Skeletal muscle satellite cell (primary cell): ENCODE measurements around the gene AKT2.

ENCODE experiments used
- H3K27me3 ChIP-seq: 2 replicates; pipeline ENCODE4 v1.7.0; 2013; ENCODE audit warnings: low read length; ENCODE audit not compliant: control insufficient read depth, insufficient read depth
- H3K36me3 ChIP-seq: 2 replicates; pipeline ENCODE4 v1.7.0; 2013; ENCODE audit warnings: mild to moderate bottlenecking, control low read depth, low read length; ENCODE audit not compliant: insufficient read depth
- H3K4me1 ChIP-seq: 2 replicates; pipeline ENCODE4 v1.7.0; 2013; ENCODE audit warnings: low read length; ENCODE audit not compliant: control insufficient read depth, insufficient read depth
- H3K4me2 ChIP-seq: 2 replicates; pipeline ENCODE4 v1.7.0; 2013; ENCODE audit warnings: mild to moderate bottlenecking, low read length
- H3K4me3 ChIP-seq: 2 replicates; pipeline ENCODE4 v1.7.0; 2013; ENCODE audit warnings: low read length
- H3K9ac ChIP-seq: 2 replicates; pipeline ENCODE4 v1.7.0; 2013; ENCODE audit warnings: mild to moderate bottlenecking, low read depth, low read length, moderate library complexity
- H3K9me3 ChIP-seq: replicated peaks from 2 replicates; pipeline ENCODE4 v1.7.0; 2013; ENCODE audit warnings: mild to moderate bottlenecking, control low read depth, low read length

AKT2 gene

DNA sequence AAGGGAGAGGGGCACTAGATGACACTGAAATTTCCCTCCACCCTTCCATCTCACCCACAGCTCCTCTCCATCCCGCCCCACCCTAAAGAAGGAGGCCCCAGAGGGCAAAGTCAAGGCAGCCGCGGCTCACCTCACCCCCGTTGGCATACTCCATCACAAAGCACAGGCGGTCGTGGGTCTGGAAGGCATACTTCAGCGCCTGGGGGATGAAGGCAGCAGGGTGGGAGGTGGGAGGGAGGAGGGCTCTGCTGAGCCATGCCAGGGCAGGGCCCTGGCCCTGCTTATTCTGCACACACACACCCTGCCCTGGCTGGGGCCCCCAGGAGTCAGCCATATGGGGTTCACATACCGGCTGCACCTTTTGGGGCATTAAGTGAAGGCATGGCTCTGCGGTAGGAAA is 46.4 kb downstream of the AKT2 start:
- no peak overlapping the region for H3K4me3 ChIP-seq
- H3K27me3 ChIP-seq, result no peaks in the 10 kb centered on the region
- H3K36me3 ChIP-seq, result peaks cover 61% of the 10 kb centered on the region
- no peaks in the 10 kb centered on the region for H3K4me1 ChIP-seq
- no peak overlapping the region for H3K4me2 ChIP-seq
- H3K9ac ChIP-seq, result no peak overlapping the region
- no peaks in the 10 kb centered on the region for H3K9me3 ChIP-seq

DNA sequence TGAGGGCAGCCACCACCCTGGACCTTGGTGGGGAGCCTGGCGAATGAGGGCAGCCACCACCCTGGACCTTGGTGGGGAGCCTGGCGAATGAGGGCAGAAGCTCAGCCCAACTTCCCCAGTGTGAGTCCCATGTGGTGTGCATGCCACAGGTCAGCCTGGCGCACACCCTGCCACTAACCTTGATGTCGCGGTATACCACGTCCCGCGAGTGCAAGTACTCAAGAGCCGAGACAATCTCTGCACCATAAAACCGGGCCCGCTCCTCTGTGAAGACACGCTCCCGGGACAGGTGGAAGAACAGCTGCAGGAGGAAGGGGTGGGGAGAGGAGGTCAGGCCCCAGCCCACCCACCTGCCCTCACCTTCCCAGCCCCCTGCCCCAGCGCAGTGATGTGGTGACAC is 47.4 kb downstream of the AKT2 start:
- Histone ChIP-seq H3K9ac (no peak overlapping the region), H3K4me3 (no peak overlapping the region), H3K27me3 (no peaks in the 10 kb centered on the region), H3K4me2 (no peak overlapping the region), H3K36me3 (peaks cover 67% of the 10 kb centered on the region), H3K4me1 (no peaks in the 10 kb centered on the region), H3K9me3 (no peaks in the 10 kb centered on the region)

GRCh38 chr19:40236366-40236765 is 48.8 kb downstream of the AKT2 start:
- Histone ChIP-seq H3K9ac (no peak overlapping the region), H3K4me3 (no peak overlapping the region), H3K4me2 (no peak overlapping the region), H3K9me3 (no peaks in the 10 kb centered on the region), H3K36me3 (peaks cover 62% of the 10 kb centered on the region), H3K27me3 (no peaks in the 10 kb centered on the region), H3K4me1 (peaks cover 8% of the 10 kb centered on the region)

DNA sequence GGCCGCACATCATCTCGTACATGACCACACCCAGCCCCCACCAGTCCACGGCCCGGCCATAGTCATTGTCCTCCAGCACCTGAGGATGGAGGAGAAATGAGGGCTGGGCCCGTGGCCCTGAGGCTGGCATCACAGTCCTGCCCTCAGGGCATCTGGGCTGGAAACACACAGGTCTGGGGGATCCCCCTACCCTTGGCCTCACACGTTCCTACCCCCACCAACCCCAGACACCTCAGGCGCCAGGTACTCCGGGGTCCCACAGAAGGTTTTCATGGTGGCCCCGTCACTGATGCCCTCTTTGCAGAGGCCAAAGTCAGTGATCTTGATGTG is 49.2 kb downstream of the AKT2 start:
- H3K9me3 ChIP-seq, result no peaks in the 10 kb centered on the region
- no peak overlapping the region for H3K9ac ChIP-seq
- peaks cover 59% of the 10 kb centered on the region for H3K36me3 ChIP-seq
- H3K4me3 ChIP-seq, result no peak overlapping the region
- H3K27me3 ChIP-seq, result no peaks in the 10 kb centered on the region
- peaks cover 10% of the 10 kb centered on the region for H3K4me1 ChIP-seq
- H3K4me2 ChIP-seq, result no peak overlapping the region

- Histone ChIP-seq H3K4me3 (no peak overlapping the region), H3K36me3 (peaks cover 54% of the 10 kb centered on the region), H3K9me3 (no peaks in the 10 kb centered on the region), H3K27me3 (no peaks in the 10 kb centered on the region), H3K9ac (no peak overlapping the region), H3K4me1 (peaks cover 10% of the 10 kb centered on the region), H3K4me2 (no peak overlapping the region)
Measured at GRCh38 chr19:40235238-40236025, 49.7 kb downstream of the AKT2 start.

GRCh38 chr19:40234429-40235237 is 50.5 kb downstream of the AKT2 start:
- no peaks in the 10 kb centered on the region for H3K9me3 ChIP-seq
- no peak overlapping the region for H3K4me3 ChIP-seq
- no peaks in the 10 kb centered on the region for H3K27me3 ChIP-seq
- peaks cover 13% of the 10 kb centered on the region for H3K4me1 ChIP-seq
- no peak overlapping the region for H3K9ac ChIP-seq
- no peak overlapping the region for H3K4me2 ChIP-seq
- H3K36me3 ChIP-seq, result peaks cover 46% of the 10 kb centered on the region

DNA sequence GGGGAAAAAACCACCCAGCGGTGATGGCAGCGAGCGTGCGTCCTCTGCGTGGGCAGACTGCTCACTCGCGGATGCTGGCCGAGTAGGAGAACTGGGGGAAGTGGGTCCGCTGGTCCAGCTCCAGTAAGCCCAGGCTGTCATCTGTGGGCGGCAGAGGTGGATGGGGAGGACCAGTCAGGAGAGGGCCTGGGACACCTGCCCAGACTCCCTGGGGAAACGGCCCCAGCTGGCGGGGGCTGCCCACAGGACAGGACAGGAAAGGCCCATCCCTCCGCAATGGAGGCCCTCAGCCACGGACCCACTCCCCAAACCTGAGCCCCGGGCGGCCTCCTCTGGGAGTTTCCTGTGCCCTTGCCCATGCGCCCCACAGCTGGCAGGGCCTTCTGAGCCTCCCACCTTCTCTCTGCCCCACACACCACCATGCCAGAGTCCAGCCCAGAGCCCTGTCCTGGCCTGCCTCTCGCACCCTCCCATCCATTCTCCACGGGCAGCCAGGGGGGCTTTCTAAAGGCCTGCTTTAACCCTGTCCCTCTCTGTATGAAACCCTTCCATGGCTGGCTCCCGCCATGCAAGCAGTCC is 51.2 kb downstream of the AKT2 start:
- Histone ChIP-seq H3K4me1 (peaks cover 21% of the 10 kb centered on the region), H3K36me3 (peaks cover 40% of the 10 kb centered on the region), H3K9ac (no peak overlapping the region)

DNA sequence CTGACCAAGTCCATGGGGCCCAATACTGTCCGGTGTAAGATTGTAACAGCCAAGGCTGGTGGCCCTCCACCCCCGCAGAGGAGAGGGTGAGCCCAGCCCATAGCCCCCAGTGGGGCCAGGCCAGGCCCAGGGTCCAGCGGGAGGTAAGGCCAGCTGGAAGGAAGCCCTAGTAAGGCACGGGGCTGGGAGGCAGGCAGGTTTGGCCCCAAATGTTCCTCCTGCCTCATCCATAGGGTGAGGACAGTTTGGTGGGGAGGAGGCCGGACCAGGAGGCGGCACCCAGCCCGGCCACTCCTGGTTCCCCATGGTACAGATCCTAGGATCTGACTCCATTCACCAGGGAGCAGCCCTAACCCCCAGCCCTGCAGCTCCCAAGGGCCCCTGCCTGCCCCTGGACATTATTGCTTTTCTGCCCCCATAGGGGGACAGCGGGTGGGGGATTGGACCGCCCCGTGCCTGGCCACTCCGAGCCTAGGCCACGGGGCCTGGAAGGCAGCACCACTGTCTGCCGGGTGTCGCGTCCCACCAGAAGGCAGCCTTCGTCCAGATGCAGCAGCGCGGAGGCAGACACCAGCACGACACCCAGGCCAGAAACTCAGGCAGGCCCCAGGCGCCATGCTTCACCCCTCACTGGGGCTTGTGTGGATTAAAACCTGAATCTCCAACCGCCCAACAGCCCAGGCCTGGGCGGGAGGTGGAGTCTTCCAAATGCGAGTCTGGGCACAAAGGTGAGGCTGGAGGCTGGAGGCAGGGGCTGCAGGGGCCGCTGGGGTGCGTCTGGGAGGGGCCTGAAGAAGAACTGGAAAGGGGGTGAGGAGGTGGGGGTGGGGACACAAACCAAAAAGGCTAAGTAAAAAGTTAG is 52.0 kb downstream of the AKT2 start:
- Histone ChIP-seq H3K27me3 (no peaks in the 10 kb centered on the region), H3K4me1 (peaks cover 21% of the 10 kb centered on the region), H3K4me3 (no peak overlapping the region), H3K9ac (no peak overlapping the region), H3K4me2 (no peak overlapping the region), H3K36me3 (peaks cover 39% of the 10 kb centered on the region), H3K9me3 (no peaks in the 10 kb centered on the region)

More for the DNA sequence above, 51.2 kb downstream of the AKT2 start:
- no peaks in the 10 kb centered on the region for H3K27me3 ChIP-seq
- no peak overlapping the region for H3K4me2 ChIP-seq
- no peak overlapping the region for H3K4me3 ChIP-seq
- no peaks in the 10 kb centered on the region for H3K9me3 ChIP-seq

GRCh38 chr19:40232479-40232878 is 52.7 kb downstream of the AKT2 start:
- Histone ChIP-seq H3K4me3 (no peak overlapping the region), H3K9me3 (no peaks in the 10 kb centered on the region), H3K4me2 (no peak overlapping the region), H3K27me3 (peaks cover under 1% of the 10 kb centered on the region), H3K36me3 (peaks cover 33% of the 10 kb centered on the region), H3K4me1 (peaks cover 21% of the 10 kb centered on the region), H3K9ac (no peak overlapping the region)

DNA sequence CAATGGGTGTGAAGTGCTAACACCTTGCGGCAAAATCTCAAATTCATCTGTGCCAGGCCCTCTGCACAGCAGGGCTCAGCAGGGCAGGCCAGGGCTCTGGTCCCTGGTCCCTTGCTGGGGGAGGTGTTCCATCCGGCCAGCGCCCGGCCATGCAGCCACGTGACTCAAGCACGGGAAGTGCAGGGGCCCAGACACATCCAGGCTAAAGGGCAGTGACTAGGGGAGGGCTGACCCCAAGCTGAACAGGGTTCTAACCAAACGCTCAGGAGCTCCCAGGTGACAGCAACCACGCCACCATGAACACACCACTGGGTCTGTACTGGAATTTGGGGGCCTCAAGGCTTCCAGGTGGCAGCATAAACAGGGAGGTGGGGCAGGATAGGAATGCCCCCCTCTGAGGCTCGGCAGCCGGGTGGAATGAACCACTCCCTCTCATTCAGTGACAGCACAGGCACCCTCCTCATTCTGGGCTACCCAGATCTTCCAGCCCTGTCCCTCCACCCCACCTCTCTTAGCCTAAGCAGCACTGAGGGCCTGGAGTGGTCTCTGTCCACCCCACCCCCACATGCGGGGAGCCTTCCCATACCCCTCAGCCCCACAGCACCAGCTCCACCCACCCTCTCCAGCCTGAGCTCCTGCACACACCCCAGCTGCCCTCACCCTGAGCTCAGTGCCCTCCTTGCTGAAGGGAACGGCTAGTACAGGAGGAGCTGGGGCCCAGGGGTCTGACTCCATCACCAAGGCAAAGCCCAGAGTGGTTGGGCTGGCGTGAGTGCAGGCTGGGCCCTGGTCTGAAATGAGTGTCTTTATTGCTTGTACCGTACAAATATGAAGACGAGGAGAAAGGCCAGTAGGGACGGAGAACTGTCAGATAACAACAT is 53.4 kb downstream of the AKT2 start:
- no peaks in the 10 kb centered on the region for H3K9me3 ChIP-seq
- H3K27me3 ChIP-seq, result peaks cover 6% of the 10 kb centered on the region
- H3K36me3 ChIP-seq, result peaks cover 28% of the 10 kb centered on the region
- no peak overlapping the region for H3K9ac ChIP-seq
- H3K4me3 ChIP-seq, result no peak overlapping the region
- H3K4me1 ChIP-seq, result peaks cover 22% of the 10 kb centered on the region
- no peak overlapping the region for H3K4me2 ChIP-seq
